K562 (cell line): ENCODE measurements around the gene ACOT2. TPM values are rescaled to one million over a fixed set of nuclear protein-coding genes. Genes with fewer than 3 reads are reported as not detected.
"Not testable (repeated sequence)": the region's sequence is repeated elsewhere in the genome, so short reads cannot be mapped to it uniquely, and the experiment has no call there.

Experiments
- ATAC-seq: fragments of 200-7000 bp; cut with Tn5 transposase; 3 replicates; pipeline ENCODE4 v1.9.1; 2020; ENCODE audit warnings: moderate library complexity
- BruUV-seq: library from RNA; stranded (reverse); fragments of 400-500 nt; replicated peaks from 2 replicates; lab custom pipeline; 2021; lab: Mats Ljungman, UMichigan
- CTCF ChIA-PET: fragments of 300-600 bp; formaldehyde crosslinking; extraction: SDS; loops from one replicate; lab custom pipeline; 2021; ENCODE audit warnings: low intra/inter-chr PET ratio; lab: Yijun Ruan, JAX
- POLR2A ChIA-PET: fragments of 300-600, 350-650 bp; sonication (Branson Sonifier 250); formaldehyde crosslinking; extraction: SDS; loops from one replicate; lab custom pipeline; 2021; ENCODE audit warnings: antibody characterized with exemption, inconsistent platforms; lab: Yijun Ruan, JAX
- DNase-seq, 4 experiments: peaks; one replicate each; pipeline versions ENCODE4 v3.0.0 to v3.0.0-alpha.2; 2011 to 2018; ENCODE audit warnings: low spot score in 3 of 4, mixed read lengths in 3 of 4; ENCODE audit errors: extremely low read depth in 1 of 4
- FAIRE-seq: peaks from 2 replicates; lab custom pipeline; 2011; peaks lifted over from hg19 to GRCh38; lab: Jason Lieb, UNC
- H2AFZ ChIP-seq: 2 replicates; pipeline ENCODE4 v1.6.0; 2011; ENCODE audit warnings: low read depth, low read length, control low read depth, inconsistent platforms
- H3K27ac ChIP-seq: fragments of 200-600 bp; 3 replicates; pipeline ENCODE4 v1.8.0; 2011; ENCODE audit warnings: low read depth, mild to moderate bottlenecking, control low read depth, inconsistent platforms, low read length, moderate library complexity, mixed read lengths; ENCODE audit errors: extremely low read depth
- H3K27me3 ChIP-seq, 2 experiments: fragments of 300-600 bp in 1 of 2; 2 replicates in 1 of 2; 3 replicates in 1 of 2; pipeline versions ENCODE4 v1.6.0 to v1.8.0; 2011; ENCODE audit warnings: inconsistent platforms in 2 of 2, low read length in 2 of 2, mild to moderate bottlenecking in 1 of 2, mixed read lengths in 1 of 2, moderate library complexity in 1 of 2; ENCODE audit not compliant: control insufficient read depth in 2 of 2, insufficient read depth in 2 of 2
- H3K36me3 ChIP-seq: fragments of 300-600 bp; 3 replicates; pipeline ENCODE4 v1.8.0; 2011; ENCODE audit warnings: mild to moderate bottlenecking, low read length, inconsistent platforms; ENCODE audit not compliant: control insufficient read depth, insufficient read depth
- H3K4me1 ChIP-seq, 2 experiments: fragments of 200-600 bp in 1 of 2; replicated peaks in 1 of 2; 2 replicates in 1 of 2; 3 replicates in 1 of 2; pipeline versions ENCODE4 v1.5.1 to v1.8.0; 2011; ENCODE audit warnings: inconsistent platforms in 2 of 2, low read length in 2 of 2, mild to moderate bottlenecking in 1 of 2, mixed read lengths in 1 of 2, moderate library complexity in 1 of 2; ENCODE audit not compliant: control insufficient read depth in 2 of 2, insufficient read depth in 2 of 2
- H3K4me2 ChIP-seq: 2 replicates; pipeline ENCODE4 v1.6.1; 2011; ENCODE audit warnings: low read length, control low read depth, inconsistent platforms, mixed read lengths; ENCODE audit not compliant: insufficient read depth
- H3K4me3 ChIP-seq: fragments of 200-600 bp; sonication (generic), shearing (Covaris generic); 2 replicates; pipeline ENCODE4 v1.5.1; 2016; ENCODE audit warnings: control low read depth, inconsistent platforms
- H3K79me2 ChIP-seq: fragments of 200-600 bp; 3 replicates; pipeline ENCODE4 v1.8.0; 2011; ENCODE audit warnings: low read length, inconsistent platforms; ENCODE audit not compliant: control insufficient read depth, insufficient read depth
- H3K9ac ChIP-seq, 2 experiments: 2 replicates each; pipeline versions ENCODE4 v1.6.0 to v1.6.1; 2011; ENCODE audit warnings: low read depth in 2 of 2, low read length in 2 of 2, control low read depth in 1 of 2, inconsistent platforms in 1 of 2, mild to moderate bottlenecking in 1 of 2, mixed read lengths in 1 of 2; ENCODE audit not compliant: insufficient read depth in 1 of 2
- H3K9me1 ChIP-seq: one replicate; pipeline ENCODE4 v1.6.0; 2011; ENCODE audit warnings: inconsistent platforms, mild to moderate bottlenecking, low read length, moderate library complexity; ENCODE audit not compliant: control insufficient read depth, insufficient read depth
- H3K9me3 ChIP-seq: replicated peaks from 2 replicates; pipeline ENCODE4 v1.5.1; 2011; ENCODE audit warnings: low read depth, low read length, inconsistent platforms; ENCODE audit not compliant: control insufficient read depth, insufficient read depth
- H4K20me1 ChIP-seq: replicated peaks from 2 replicates; pipeline ENCODE4 v1.6.1; 2011; ENCODE audit warnings: low read length, inconsistent platforms, mixed read lengths; ENCODE audit not compliant: control insufficient read depth, insufficient read depth
- WGBS: fragments of 100-300 bp; shearing (Covaris generic); methylation state at CpG from one replicate; pipeline ENCODE4 v1.1.6; 2016; ENCODE audit warnings: low coverage, mixed read lengths; ENCODE audit not compliant: insufficient coverage; ENCODE audit errors: missing lambda C conversion rate; 5-methylcytosine and 5-hydroxymethylcytosine counted together
- in situ Hi-C: fragments of 300-500 bp; cut with MboI; formaldehyde crosslinking; loops from 4 replicates; pipeline ENCODE4 v1.15.0; 2018; ENCODE audit warnings: inconsistent platforms, mixed read lengths
- intact Hi-C: fragments of 100-400 bp; cut with micrococcal nuclease; formaldehyde crosslinking; loops from 2 replicates; pipeline ENCODE4 v1.14.2; 2022
- polyA plus RNA-seq, 8 experiments: library from polyadenylated mRNA; depleted of rRNA in 4 of 8; stranded (reverse) in 5 of 8; unstranded in 3 of 8; fragments of >200 nt; fragmentation: Nextera tagmentation in 2 of 8; fragmentation: Illumina TruSeq in 1 of 8; extraction: Ambion mirVana in 2 of 8; extraction: Trizol in 1 of 8; gene quantifications; 2 replicates each; pipeline versions ENCODE4 v1.2.1 to v1.2.3, GENCODE V29; 2011 to 2014; ENCODE audit warnings: inconsistent platforms in 1 of 8, missing spikeins in 1 of 8
- total RNA-seq, 7 experiments: library from RNA; depleted of rRNA in 6 of 7; stranded (reverse); fragments of >200 nt in 6 of 7; fragmentation: Illumina TruSeq in 2 of 7; extraction: Trizol in 2 of 7; gene quantifications; 2 replicates each; pipeline versions ENCODE4 v1.2.1 to v1.2.3, GENCODE V29; 2011 to 2021; ENCODE audit warnings: low replicate concordance in 1 of 7

The ACOT2 gene
- total and polyA plus RNA-seq, 9 of the 15 experiments (the other 6 are each of a cell fraction or from before 2014, with no cell fraction given), result 0.04 to 0.15 (median 0.04) TPM; not detected in 6

GRCh38 chr14:73557201-73557600 lies 11.8 kb upstream of the ACOT2 start:
- H3K36me3 ChIP-seq, in situ Hi-C loops, H2AFZ ChIP-seq, H3K4me1 ChIP-seq, DNase-seq, H4K20me1 ChIP-seq, POLR2A ChIA-PET, H3K9me3 ChIP-seq, CTCF ChIA-PET, H3K9ac ChIP-seq, H3K27me3 ChIP-seq, H3K4me2 ChIP-seq, H3K9me1 ChIP-seq, H3K27ac ChIP-seq, intact Hi-C loops, BruUV-seq, H3K4me3 ChIP-seq, FAIRE-seq, ATAC-seq, H3K79me2 ChIP-seq: not testable (repeated sequence)
- WGBS, result no CpG with 5 or more reads among the region's 2 CpGs

GRCh38 chr14:73558238-73558637 lies 10.8 kb upstream of the ACOT2 start:
- H3K4me2 ChIP-seq, H3K27me3 ChIP-seq, H2AFZ ChIP-seq, H3K9me3 ChIP-seq, H3K79me2 ChIP-seq, H3K9me1 ChIP-seq, H3K4me3 ChIP-seq, H4K20me1 ChIP-seq, FAIRE-seq, H3K4me1 ChIP-seq, CTCF ChIA-PET, intact Hi-C loops, H3K9ac ChIP-seq, H3K27ac ChIP-seq, H3K36me3 ChIP-seq, DNase-seq, POLR2A ChIA-PET, in situ Hi-C loops, ATAC-seq, BruUV-seq: not testable (repeated sequence)
- WGBS, result no CpG with 5 or more reads among the region's 2 CpGs

- H3K9me1 ChIP-seq, H3K27me3 ChIP-seq, H3K4me2 ChIP-seq, H2AFZ ChIP-seq, H3K79me2 ChIP-seq, H3K4me1 ChIP-seq, H3K9me3 ChIP-seq, H3K9ac ChIP-seq, POLR2A ChIA-PET, H4K20me1 ChIP-seq, BruUV-seq, H3K27ac ChIP-seq, H3K4me3 ChIP-seq, H3K36me3 ChIP-seq, FAIRE-seq, CTCF ChIA-PET, DNase-seq, intact Hi-C loops, ATAC-seq: not testable (repeated sequence)
- in situ Hi-C loops, result loop anchor here (5.0 kb wide), 1 partner anchor 35 kb away; no protein-coding TSS in a partner anchor
- WGBS, result 50% methylated on average over 7 of the region's 7 CpGs
Observed at GRCh38 chr14:73562256-73562655, 6.8 kb upstream of the ACOT2 start.
